Measurements from ENCODE around the gene GET4.
"Not testable (repeated sequence)": the region's sequence is repeated elsewhere in the genome, so short reads cannot be mapped to it uniquely, and the experiment has no call there.

GET4 gene

DNA sequence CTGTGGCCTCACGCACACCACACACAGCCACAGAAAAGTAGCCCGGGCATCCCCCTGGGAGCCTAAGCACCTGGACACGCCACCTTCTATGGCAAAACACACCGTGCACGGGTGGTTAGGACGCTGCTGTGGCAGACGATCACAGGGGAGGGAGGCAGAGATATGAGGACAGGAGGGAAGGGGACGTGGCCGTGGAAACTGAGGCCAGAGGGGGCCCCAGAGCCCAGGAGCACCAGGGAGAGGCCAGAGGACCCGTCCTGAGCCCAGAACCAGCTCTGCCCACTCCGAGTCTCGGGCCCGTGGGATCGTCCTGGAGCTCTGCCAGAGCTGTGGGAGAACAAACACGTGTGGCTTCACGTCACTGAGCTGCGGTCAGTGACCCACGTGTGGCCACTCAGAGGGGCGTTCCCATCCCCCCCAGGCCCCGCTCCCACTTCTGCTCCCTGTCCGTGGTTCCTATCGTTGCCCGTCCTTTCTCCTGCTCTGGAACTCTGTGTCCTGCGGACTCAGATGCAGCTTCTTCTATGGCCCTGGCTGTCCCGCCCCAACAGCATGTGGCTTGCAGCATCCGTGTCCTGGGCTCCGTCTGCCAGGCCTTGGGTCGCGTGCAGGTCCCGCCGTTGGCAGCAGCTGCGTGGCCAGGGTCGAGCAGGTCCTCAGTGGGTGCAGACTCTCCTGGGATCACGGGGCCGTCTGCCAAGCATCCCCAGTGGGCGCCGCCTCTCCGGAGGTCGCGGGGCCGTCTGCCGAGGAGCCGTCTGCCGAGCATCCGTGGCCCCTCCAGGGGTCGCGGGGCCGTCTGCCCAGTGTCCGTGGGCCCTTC lies 31.0 kb downstream of the GET4 start:
- TF ChIP-seq, protein P1, sequence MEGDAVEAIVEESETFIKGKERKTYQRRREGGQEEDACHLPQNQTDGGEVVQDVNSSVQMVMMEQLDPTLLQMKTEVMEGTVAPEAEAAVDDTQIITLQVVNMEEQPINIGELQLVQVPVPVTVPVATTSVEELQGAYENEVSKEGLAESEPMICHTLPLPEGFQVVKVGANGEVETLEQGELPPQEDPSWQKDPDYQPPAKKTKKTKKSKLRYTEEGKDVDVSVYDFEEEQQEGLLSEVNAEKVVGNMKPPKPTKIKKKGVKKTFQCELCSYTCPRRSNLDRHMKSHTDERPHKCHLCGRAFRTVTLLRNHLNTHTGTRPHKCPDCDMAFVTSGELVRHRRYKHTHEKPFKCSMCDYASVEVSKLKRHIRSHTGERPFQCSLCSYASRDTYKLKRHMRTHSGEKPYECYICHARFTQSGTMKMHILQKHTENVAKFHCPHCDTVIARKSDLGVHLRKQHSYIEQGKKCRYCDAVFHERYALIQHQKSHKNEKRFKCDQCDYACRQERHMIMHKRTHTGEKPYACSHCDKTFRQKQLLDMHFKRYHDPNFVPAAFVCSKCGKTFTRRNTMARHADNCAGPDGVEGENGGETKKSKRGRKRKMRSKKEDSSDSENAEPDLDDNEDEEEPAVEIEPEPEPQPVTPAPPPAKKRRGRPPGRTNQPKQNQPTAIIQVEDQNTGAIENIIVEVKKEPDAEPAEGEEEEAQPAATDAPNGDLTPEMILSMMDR (conservative IDR thresholded peaks at IDR 0.05), result no peak

DNA sequence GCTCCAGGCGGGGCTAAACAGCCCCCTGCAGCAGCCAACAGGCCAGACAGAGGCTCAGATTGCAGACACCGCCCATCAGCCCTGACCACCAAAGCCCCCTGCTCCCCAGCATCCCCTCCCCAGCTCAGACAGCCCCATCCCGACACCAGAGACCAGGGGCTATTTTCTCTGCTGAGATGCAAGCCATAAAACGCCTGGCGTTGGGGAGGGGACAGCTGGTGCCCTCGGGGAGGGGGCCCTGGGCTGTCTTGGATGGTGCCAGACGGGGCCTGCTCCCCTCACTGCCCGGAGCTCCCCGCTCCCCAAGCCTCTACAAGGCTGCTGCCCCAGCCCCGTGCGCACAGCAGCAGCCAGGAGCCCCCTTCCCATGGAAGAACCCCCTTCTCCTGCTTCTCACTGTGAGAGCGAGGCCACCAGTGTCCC lies 31.8 kb downstream of the GET4 start:
- H3K27ac ChIP-seq, result no peak overlapping the region
- TF ChIP-seq, protein P1 (conservative IDR thresholded peaks at IDR 0.05), result no peak

More for the DNA sequence above, 31.0 kb downstream of the GET4 start:
- no peak overlapping the region for H3K27ac ChIP-seq

DNA sequence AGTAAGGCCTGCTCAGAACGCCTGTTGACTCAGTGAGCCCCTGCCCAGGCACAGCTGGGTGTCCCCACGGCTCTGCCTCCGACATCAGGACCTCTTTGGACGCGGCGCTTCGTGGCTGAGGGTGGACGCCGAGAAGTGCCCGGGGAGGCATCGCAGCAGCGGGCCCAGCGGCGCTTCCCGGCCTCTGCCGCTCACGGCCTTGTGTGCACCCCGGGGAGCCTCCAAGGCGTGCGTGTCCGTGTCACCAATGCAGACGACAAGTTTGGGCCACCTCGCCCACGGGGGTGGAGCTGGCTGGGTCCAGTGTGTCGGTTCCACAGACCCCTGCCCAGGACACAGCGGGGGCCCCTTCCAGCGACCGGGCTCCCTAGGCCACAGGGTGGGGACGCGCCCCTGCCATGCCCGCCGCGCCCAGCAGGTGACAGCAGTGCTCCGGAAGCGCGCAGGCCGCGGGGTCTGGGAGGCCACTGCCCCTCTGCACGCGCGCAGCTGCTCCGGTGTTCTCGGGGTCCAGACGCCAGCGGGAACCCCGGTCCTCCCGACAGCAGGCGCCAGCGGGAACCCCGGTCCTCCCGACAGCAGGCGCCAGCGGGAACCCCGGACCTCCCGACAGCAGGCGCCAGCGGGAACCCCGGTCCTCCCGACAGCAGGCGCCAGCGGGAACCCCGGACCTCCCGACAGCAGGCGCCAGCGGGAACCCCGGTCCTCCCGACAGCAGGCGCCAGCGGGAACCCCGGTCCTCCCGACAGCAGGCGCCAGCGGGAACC lies 32.4 kb downstream of the GET4 start:
- TF ChIP-seq, protein P1 (conservative IDR thresholded peaks at IDR 0.05), result peak; percentile 83
- not testable (repeated sequence) for H3K27ac ChIP-seq

DNA sequence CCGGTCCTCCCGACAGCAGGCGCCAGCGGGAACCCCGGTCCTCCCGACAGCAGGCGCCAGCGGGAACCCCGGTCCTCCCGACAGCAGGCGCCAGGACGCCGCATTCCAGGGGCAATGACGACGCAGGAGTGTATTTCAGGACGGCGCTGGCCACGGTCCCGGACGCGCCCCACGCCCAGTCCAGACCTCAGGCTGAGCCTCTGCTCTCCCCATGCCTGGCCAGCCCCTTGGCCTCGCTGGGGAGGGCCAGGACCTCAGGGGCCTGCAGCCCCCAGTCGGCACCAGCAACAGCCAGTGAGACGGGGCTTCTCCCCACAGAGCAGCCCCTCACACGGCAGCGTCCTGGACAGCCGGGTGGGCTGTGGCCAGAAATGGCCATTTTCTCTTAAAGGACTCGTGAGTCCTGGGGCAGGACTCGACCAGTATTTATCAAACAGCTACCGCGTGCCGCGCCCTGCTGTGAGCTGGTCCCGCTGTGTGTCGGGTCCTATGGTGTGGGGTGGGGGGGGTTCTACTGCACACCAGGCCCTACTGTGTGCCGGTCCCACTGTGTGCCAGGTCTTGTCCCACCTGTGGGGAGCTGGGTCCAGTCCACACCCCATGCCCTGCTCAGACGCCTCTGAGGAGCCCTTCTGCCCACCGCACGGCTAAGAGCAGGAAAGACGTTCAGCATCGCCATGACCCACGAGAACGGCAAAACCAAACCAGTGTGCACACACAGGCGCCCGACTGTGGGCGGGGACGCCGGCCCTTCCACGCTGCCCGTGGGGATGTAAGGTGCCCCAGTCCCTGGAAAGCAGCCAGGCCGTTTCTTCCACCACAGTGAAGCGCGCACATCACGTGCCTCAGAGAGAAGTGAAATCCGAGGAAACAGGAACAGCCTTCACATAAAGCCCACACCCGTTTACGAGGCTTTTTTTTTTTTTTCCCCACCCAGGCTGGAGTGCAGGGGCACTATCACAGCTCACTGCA lies 33.3 kb downstream of the GET4 start:
- TF ChIP-seq, protein P1 (conservative IDR thresholded peaks at IDR 0.05), result no peak
- no peak overlapping the region for H3K27ac ChIP-seq

DNA sequence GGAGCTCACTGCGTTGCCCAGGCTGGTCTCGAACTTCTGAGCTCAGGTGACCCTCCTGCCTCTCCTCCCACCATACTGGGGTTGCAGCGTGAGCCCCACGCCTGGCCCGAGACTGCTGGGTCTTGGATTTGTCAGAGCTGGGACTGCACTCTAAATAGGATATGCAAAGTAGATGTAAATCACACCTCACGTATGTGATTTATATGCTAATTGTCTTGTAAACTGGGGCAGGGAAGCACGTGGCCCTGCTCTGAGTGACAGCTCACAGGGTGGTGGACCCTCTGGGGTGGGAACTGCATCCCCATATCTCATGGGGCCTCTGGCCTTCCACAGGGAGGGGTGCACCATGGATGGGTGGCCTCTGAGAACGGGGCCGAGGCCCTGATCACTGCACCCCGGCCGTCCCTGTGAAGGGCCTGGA lies 34.1 kb downstream of the GET4 start:
- TF ChIP-seq, protein P1 (conservative IDR thresholded peaks at IDR 0.05), result no peak
- H3K27ac ChIP-seq, result no peak overlapping the region

DNA sequence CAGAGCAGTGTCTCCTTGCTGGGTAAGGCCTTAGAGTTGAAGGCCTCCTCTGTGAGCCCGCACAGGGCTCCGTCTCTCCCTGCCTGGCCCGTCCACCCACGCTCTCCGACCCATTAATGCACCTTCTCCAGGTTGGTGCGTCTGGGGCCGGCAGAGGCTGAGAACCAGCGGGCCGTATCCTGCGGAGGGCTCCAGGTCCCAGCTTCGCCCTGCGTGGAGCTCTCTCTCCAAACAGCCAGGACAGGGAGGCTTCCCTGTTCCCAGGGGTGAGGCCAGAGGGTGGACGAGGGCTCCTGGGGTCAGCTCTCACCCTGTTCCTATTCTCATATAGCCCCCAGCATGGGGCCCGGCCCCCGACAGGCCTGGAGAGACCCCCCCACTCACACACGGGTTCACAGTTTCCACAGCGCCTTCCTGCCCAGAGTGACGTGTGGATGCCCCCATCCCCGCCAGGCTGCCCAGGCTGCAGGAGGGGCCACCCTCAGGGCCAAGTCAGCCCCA lies 34.6 kb downstream of the GET4 start:
- TF ChIP-seq, protein P1 (conservative IDR thresholded peaks at IDR 0.05), result no peak
- H3K27ac ChIP-seq, result no peak overlapping the region

Measured in VCaP (cell line).